PC-3 (cell line): ENCODE data around the gene AGBL1. TPM values are rescaled to one million over a fixed set of nuclear protein-coding genes. Genes with fewer than 3 reads are reported as not detected.
"Not testable (repeated sequence)": the region's sequence is repeated elsewhere in the genome, so short reads cannot be mapped to it uniquely, and the experiment has no call there.

ENCODE experiments used
- ATAC-seq: fragments of 200-7000 bp; cut with Tn5 transposase; 2 replicates; pipeline ENCODE4 v1.9.1; 2020; ENCODE audit warnings: mild to moderate bottlenecking, moderate library complexity
- BruUV-seq: library from RNA; stranded (reverse); fragments of 400-500 nt; replicated peaks from 2 replicates; lab custom pipeline; 2021; lab: Mats Ljungman, UMichigan
- CTCF ChIA-PET: fragments of 300-600 bp; sonication (Branson Sonifier 250); formaldehyde crosslinking; loops from one replicate; lab custom pipeline; 2022; ENCODE audit warnings: antibody characterized with exemption; lab: Charles Lee
- POLR2A ChIA-PET: fragments of 300-600 bp; sonication (Branson Sonifier 250); formaldehyde crosslinking; loops from one replicate; lab custom pipeline; 2022; ENCODE audit warnings: antibody characterized with exemption; ENCODE audit not compliant: unreplicated experiment; lab: Charles Lee
- DNase-seq: peaks from one replicate; pipeline ENCODE4 v3.0.0-alpha.2; 2015
- H2AFZ ChIP-seq: fragments of 300-600 bp; sonication (generic); 2 replicates; pipeline ENCODE4 v1.6.0; 2016; ENCODE audit warnings: antibody characterized with exemption, low read length
- H3F3A ChIP-seq: fragments of 300-600 bp; sonication (generic); one replicate; pipeline ENCODE4 v1.6.0; 2017; ENCODE audit warnings: antibody characterized with exemption, low read length, control low read depth, mild to moderate bottlenecking; ENCODE audit not compliant: unreplicated experiment
- H3K27ac ChIP-seq: fragments of 300-600 bp; sonication (generic); 2 replicates; pipeline ENCODE4 v1.5.1; 2016; ENCODE audit warnings: mild to moderate bottlenecking, low read length
- H3K27me3 ChIP-seq: fragments of 300-600 bp; sonication (generic); 2 replicates; pipeline ENCODE4 v1.6.1; 2016; ENCODE audit warnings: low read length, mixed read lengths
- H3K36me3 ChIP-seq: fragments of 300-600 bp; sonication (generic); 2 replicates; pipeline ENCODE4 v1.6.1; 2016; ENCODE audit warnings: low read depth, mixed run types, low read length, mixed read lengths
- H3K4me1 ChIP-seq: fragments of 300-600 bp; sonication (generic); 2 replicates; pipeline ENCODE4 v1.5.1; 2016; ENCODE audit warnings: low read length; ENCODE audit not compliant: insufficient read depth
- H3K4me2 ChIP-seq: fragments of 300-600 bp; sonication (generic); 2 replicates; pipeline ENCODE4 v1.6.0; 2016; ENCODE audit warnings: low read length
- H3K4me3 ChIP-seq: fragments of 300-600 bp; sonication (generic); 2 replicates; pipeline ENCODE4 v1.5.1; 2016; ENCODE audit warnings: mild to moderate bottlenecking, low read length, mixed read lengths
- H3K79me2 ChIP-seq: fragments of 300-600 bp; sonication (generic); 2 replicates; pipeline ENCODE4 v1.6.1; 2017; ENCODE audit warnings: low read length, mixed read lengths
- H3K9ac ChIP-seq: fragments of 300-600 bp; sonication (generic); 2 replicates; pipeline ENCODE4 v1.6.0; 2016; ENCODE audit warnings: mild to moderate bottlenecking, low read length
- H3K9me2 ChIP-seq: fragments of 300-600 bp; sonication (generic); replicated peaks from 2 replicates; pipeline ENCODE4 v1.6.1; 2016; ENCODE audit warnings: mixed run types, low read length, mixed read lengths
- H3K9me3 ChIP-seq: fragments of 300-600 bp; sonication (generic); 2 replicates; pipeline ENCODE4 v1.6.1; 2016; ENCODE audit warnings: low read length, mixed read lengths
- H4K20me1 ChIP-seq: fragments of 300-600 bp; sonication (generic); 2 replicates; pipeline ENCODE4 v1.6.1; 2016; ENCODE audit warnings: low read length, mixed read lengths
- EZH2 ChIP-seq: fragments of 300-600 bp; sonication (generic); IDR thresholded peaks from one replicate; pipeline ENCODE4 v1.6.1; 2017; ENCODE audit warnings: antibody characterized with exemption, mild to moderate bottlenecking, low read length; ENCODE audit not compliant: unreplicated experiment
- EZH2phosphoT487 ChIP-seq: fragments of 300-600 bp; sonication (generic); IDR thresholded peaks from 2 replicates; pipeline ENCODE4 v1.6.1; 2018; ENCODE audit warnings: mild to moderate bottlenecking, antibody characterized with exemption, low read length, borderline replicate concordance
- intact Hi-C: fragments of 100-400 bp; cut with micrococcal nuclease; formaldehyde crosslinking; loops from 2 replicates; pipeline ENCODE4 v1.9.0; 2023
- total RNA-seq: library from RNA; depleted of rRNA; stranded (reverse); fragments of >200 nt; gene quantifications from 2 replicates; pipeline ENCODE4 v1.2.3, GENCODE V29; 2014
- TF ChIP-seq, protein P1 (sequence below): fragments of 300-600 bp; sonication (generic); conservative IDR thresholded peaks from 2 replicates; pipeline ENCODE4 v1.5.1; 2017; ENCODE audit warnings: antibody characterized with exemption, low read depth, mild to moderate bottlenecking, low read length

Gene AGBL1
- total RNA-seq, 1 experiment from 2014 or later = not detected

DNA sequence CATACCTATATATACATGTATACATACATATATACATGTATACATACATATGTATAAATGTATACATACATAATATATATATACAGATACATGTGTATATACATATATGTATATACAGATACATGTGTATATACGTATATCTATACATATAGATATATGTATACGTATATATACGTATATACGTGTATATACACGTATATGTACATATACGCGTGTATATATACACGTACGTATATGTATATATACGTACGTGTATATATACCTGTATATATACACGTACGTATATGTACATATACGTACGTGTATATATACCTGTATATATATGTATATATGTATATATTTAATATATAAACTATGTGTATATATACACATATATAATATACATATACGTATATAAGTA lies 955.2 kb downstream of the AGBL1 start:
- H2AFZ ChIP-seq = no peak overlapping the region
- no peaks in the 10 kb centered on the region for H3K36me3 ChIP-seq
- H3K9me3 ChIP-seq = no peaks in the 10 kb centered on the region
- ChIA-PET POLR2A (no interaction called here), CTCF (no interaction called here)
- no peaks in the 10 kb centered on the region for H3F3A ChIP-seq
- no peaks in the 10 kb centered on the region; the same call in 1 of the 2 replicates for H3K4me1 ChIP-seq
- no peak overlapping the region for H3K27ac ChIP-seq
- H3K9me2 ChIP-seq = no peaks in the 10 kb centered on the region
- H3K27me3 ChIP-seq = no peaks in the 10 kb centered on the region
- TF ChIP-seq EZH2phosphoT487 = no peak
- TF ChIP-seq EZH2 = no peak
- TF ChIP-seq, protein P1, sequence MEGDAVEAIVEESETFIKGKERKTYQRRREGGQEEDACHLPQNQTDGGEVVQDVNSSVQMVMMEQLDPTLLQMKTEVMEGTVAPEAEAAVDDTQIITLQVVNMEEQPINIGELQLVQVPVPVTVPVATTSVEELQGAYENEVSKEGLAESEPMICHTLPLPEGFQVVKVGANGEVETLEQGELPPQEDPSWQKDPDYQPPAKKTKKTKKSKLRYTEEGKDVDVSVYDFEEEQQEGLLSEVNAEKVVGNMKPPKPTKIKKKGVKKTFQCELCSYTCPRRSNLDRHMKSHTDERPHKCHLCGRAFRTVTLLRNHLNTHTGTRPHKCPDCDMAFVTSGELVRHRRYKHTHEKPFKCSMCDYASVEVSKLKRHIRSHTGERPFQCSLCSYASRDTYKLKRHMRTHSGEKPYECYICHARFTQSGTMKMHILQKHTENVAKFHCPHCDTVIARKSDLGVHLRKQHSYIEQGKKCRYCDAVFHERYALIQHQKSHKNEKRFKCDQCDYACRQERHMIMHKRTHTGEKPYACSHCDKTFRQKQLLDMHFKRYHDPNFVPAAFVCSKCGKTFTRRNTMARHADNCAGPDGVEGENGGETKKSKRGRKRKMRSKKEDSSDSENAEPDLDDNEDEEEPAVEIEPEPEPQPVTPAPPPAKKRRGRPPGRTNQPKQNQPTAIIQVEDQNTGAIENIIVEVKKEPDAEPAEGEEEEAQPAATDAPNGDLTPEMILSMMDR = no peak
- no peak overlapping the region for H3K4me3 ChIP-seq
- no peak for ATAC-seq
- intact Hi-C loops = no loop called here
- H3K4me2 ChIP-seq = no peak overlapping the region
- H3K9ac ChIP-seq = no peak overlapping the region
- BruUV-seq = no TSS peak
- H4K20me1 ChIP-seq = no peaks in the 10 kb centered on the region
- no peaks in the 10 kb centered on the region for H3K79me2 ChIP-seq
- no peak for DNase-seq

DNA sequence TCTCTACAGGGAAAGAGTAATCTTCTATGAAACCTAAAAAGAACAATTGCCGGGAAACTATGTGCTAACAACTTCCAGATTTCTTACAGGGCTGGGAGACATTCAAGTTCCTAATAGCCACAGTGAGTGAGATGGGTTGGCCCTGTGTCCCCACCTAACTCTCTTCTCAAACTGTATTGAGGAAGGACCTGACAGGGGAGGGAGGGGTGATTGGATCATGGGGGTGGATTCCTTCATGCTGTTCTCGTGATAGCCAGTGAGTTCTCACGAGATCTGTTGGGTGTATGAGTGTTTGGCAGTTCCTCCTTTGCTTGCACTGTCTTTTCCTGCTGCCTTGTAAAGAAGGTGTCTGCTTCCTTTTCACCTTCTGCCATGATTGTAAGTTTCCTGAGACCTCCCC lies 958.7 kb downstream of the AGBL1 start:
- H3K9me3 ChIP-seq = no peaks in the 10 kb centered on the region
- H2AFZ ChIP-seq = no peak overlapping the region
- H3F3A ChIP-seq = no peaks in the 10 kb centered on the region
- H3K4me3 ChIP-seq = no peak overlapping the region
- H4K20me1 ChIP-seq = no peaks in the 10 kb centered on the region
- H3K4me1 ChIP-seq = no peaks in the 10 kb centered on the region
- TF ChIP-seq, protein P1 = no peak
- TF ChIP-seq EZH2 (no peak), EZH2phosphoT487 (no peak)
- H3K79me2 ChIP-seq = no peaks in the 10 kb centered on the region
- no peak overlapping the region for H3K4me2 ChIP-seq
- intact Hi-C loops = no loop called here
- ChIA-PET CTCF (no interaction called here), POLR2A (no interaction called here)
- DNase-seq = no peak
- no peaks in the 10 kb centered on the region for H3K27me3 ChIP-seq
- H3K9ac ChIP-seq = no peak overlapping the region
- ATAC-seq = no peak
- no TSS peak for BruUV-seq
- no peak overlapping the region for H3K27ac ChIP-seq
- H3K36me3 ChIP-seq = no peaks in the 10 kb centered on the region
- no peaks in the 10 kb centered on the region for H3K9me2 ChIP-seq

DNA sequence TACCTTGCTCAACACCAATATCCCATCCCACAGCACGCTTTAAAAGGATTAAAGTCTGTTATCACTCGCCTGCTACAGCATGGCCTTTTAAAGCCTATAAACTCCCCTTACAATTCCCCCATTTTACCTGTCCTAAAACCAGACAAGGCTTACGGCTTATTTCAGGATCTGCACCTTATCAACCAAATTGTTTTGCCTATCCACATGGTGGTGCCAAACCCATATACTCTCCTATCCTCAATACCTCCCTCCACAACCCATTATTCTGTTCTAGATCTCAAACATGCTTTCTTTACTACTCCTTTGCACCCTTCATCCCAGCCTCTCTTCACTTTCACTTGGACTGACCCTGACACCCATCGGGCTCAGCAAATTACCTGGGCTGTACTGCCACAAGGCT lies 962.9 kb downstream of the AGBL1 start:
- peak; percentile 25 for DNase-seq
- H3K79me2 ChIP-seq, H3K27me3 ChIP-seq, H3F3A ChIP-seq, H3K9ac ChIP-seq, H4K20me1 ChIP-seq, intact Hi-C loops, H3K27ac ChIP-seq, BruUV-seq, CTCF ChIA-PET, ATAC-seq, H3K4me1 ChIP-seq, H3K9me3 ChIP-seq, H3K4me3 ChIP-seq, H2AFZ ChIP-seq, H3K4me2 ChIP-seq, H3K9me2 ChIP-seq, POLR2A ChIA-PET, H3K36me3 ChIP-seq: not testable (repeated sequence)
